ENCODE results near the gene FAM25G.
"Not testable (repeated sequence)": the region's sequence is repeated elsewhere in the genome, so short reads cannot be mapped to it uniquely, and the experiment has no call there.

FAM25G gene

GRCh38 chr10:47491600-47491999 lies at the start of gene FAM25G:
TSS of gene FAM25G (minus strand) at chr10:47491700. CDS start at chr10:47491674, 26 bp downstream.
- not testable (repeated sequence) for DNase-seq

GRCh38 chr10:47536430-47536829 lies 44.9 kb upstream of the FAM25G start:
- DNase-seq: not testable (repeated sequence)

- not testable (repeated sequence) for DNase-seq
These were observed 32.0 kb upstream of the FAM25G start, which contains the start of gene AGAP9 for GRCh38 chr10:47523475-47523874. TSS of gene AGAP9 (minus strand) at chr10:47523638. CDS start at chr10:47523526, 112 bp downstream.

- not testable (repeated sequence) for DNase-seq
These were observed 10.8 kb upstream of the FAM25G start for GRCh38 chr10:47502313-47502712.

GRCh38 chr10:47494226-47494625 lies 2.7 kb upstream of the FAM25G start:
- not testable (repeated sequence) for DNase-seq

- DNase-seq: not testable (repeated sequence)
These were observed 1.9 kb downstream of the FAM25G start for GRCh38 chr10:47489630-47490029.

GRCh38 chr10:47485943-47486342 lies 5.6 kb downstream of the FAM25G start:
- DNase-seq: not testable (repeated sequence)

- not testable (repeated sequence) for DNase-seq
These were observed 6.7 kb downstream of the FAM25G start for GRCh38 chr10:47484786-47485185.

- DNase-seq: not testable (repeated sequence)
These were observed 7.6 kb downstream of the FAM25G start, which contains the start of gene ANXA8 for GRCh38 chr10:47483923-47484322. TSS of gene ANXA8 (minus strand) at chr10:47484115. CDS start at chr10:47483933, 182 bp downstream.

- DNase-seq: not testable (repeated sequence)
These were observed 9.1 kb downstream of the FAM25G start for GRCh38 chr10:47482367-47482766.

- DNase-seq: not testable (repeated sequence)
These were observed 9.7 kb downstream of the FAM25G start for GRCh38 chr10:47481768-47482181.

- not testable (repeated sequence) for DNase-seq
These were observed 10.2 kb downstream of the FAM25G start for GRCh38 chr10:47481182-47481766.

GRCh38 chr10:47480133-47480532 lies 11.4 kb downstream of the FAM25G start:
- not testable (repeated sequence) for DNase-seq

GRCh38 chr10:47478114-47478513 lies 13.4 kb downstream of the FAM25G start:
- not testable (repeated sequence) for DNase-seq

- DNase-seq: not testable (repeated sequence)
These were observed 14.4 kb downstream of the FAM25G start for GRCh38 chr10:47477078-47477477.

- DNase-seq: not testable (repeated sequence)
These were observed 16.4 kb downstream of the FAM25G start for GRCh38 chr10:47475101-47475500.

- DNase-seq: not testable (repeated sequence)
These were observed 18.0 kb downstream of the FAM25G start for GRCh38 chr10:47473516-47473915.

GRCh38 chr10:47472647-47473046 lies 18.9 kb downstream of the FAM25G start:
- DNase-seq: not testable (repeated sequence)

- DNase-seq: not testable (repeated sequence)
These were observed 19.4 kb downstream of the FAM25G start for GRCh38 chr10:47472072-47472471.

GRCh38 chr10:47468731-47469528 lies 22.6 kb downstream of the FAM25G start:
- DNase-seq: not testable (repeated sequence)

GRCh38 chr10:47467957-47468356 lies 23.5 kb downstream of the FAM25G start:
- DNase-seq: not testable (repeated sequence)

GRCh38 chr10:47467458-47467857 lies 24.0 kb downstream of the FAM25G start:
- not testable (repeated sequence) for DNase-seq
